ENCODE results near the gene NSD2. TPM values are rescaled to one million over a fixed set of nuclear protein-coding genes. Genes with fewer than 3 reads are reported as not detected.

Gene NSD2
- total RNA-seq, 1 experiment from 2014 or later: 136 TPM

GRCh38 chr4:1962980-1963379 lies 91.8 kb downstream of the NSD2 start:
- Mint-ChIP-seq H3K4me1 (peaks cover 0 to 3% of the 10 kb centered on the region in 2 experiments; a peak in 2 of 4 replicates), H3K27me3 (ENCODE audit: low read depth) (no peaks in the 10 kb centered on the region), H3K36me3 (ENCODE audit: insufficient read depth in 1 of 3, low read depth in 3 of 3) (peaks cover 31 to 82% (median 80%) of the 10 kb centered on the region in 3 experiments; a peak in 6 of 7 replicates), H3K27ac (no peak overlapping the region), H3K9me3 (no peaks in the 10 kb centered on the region), H3K4me3 (no peak overlapping the region)
- no peak overlapping the region for H3K14ac ChIP-seq (ENCODE audit: insufficient read depth, low read length)
- no peak overlapping the region for H4K91ac ChIP-seq (ENCODE audit: insufficient read length, low read depth, low read length)
- no peak overlapping the region for H4K5ac ChIP-seq (ENCODE audit: insufficient read length, low read depth, low read length)
- TF ChIP-seq CTCF (conservative IDR thresholded peaks at IDR 0.05): no peak
- H3K4me2 ChIP-seq (ENCODE audit: insufficient read depth, insufficient read length, low read length): no peak overlapping the region
- no peaks in the 10 kb centered on the region for H3K79me2 ChIP-seq (ENCODE audit: insufficient read depth, low read length)
- no peak overlapping the region for H3K9ac ChIP-seq (ENCODE audit: extremely low read depth, insufficient read length, low read length)
- no peak overlapping the region for H2BK12ac ChIP-seq (ENCODE audit: insufficient read length, low read depth, low read length)
- no peak overlapping the region for H2BK120ac ChIP-seq (ENCODE audit: low read depth, low read length, poor library complexity, severe bottlenecking)
- H3T11ph ChIP-seq (ENCODE audit: low read length): no peak overlapping the region
- H3K18ac ChIP-seq (ENCODE audit: insufficient read length, low read depth, low read length): no peak overlapping the region
- no peak overlapping the region for H2BK20ac ChIP-seq (ENCODE audit: low read depth, low read length, poor library complexity, severe bottlenecking)
- no peak overlapping the region for H3K23ac ChIP-seq (ENCODE audit: insufficient read length, low read depth, low read length)
- H3K4ac ChIP-seq (ENCODE audit: low read depth, low read length): no peak overlapping the region
- no peak overlapping the region for H2AFZ ChIP-seq (ENCODE audit: low read length)
- no peaks in the 10 kb centered on the region for H3K79me1 ChIP-seq (ENCODE audit: insufficient read depth, low read depth, low read length, poor library complexity, severe bottlenecking)
- H3K56ac ChIP-seq (ENCODE audit: insufficient read length, low read depth, low read length): no peak overlapping the region
- no peak overlapping the region for H4K8ac ChIP-seq (replicated peaks; ENCODE audit: insufficient read length, low read depth, low read length)
- H3K27me3 ChIP-seq (ENCODE audit: insufficient read depth, low read length): no peaks in the 10 kb centered on the region
- no CpG with 5 or more reads among the region's 4 CpGs for WGBS (ENCODE audit: extremely low coverage, insufficient read length, low lambda C conversion rate)
- no peak overlapping the region for H2AK5ac ChIP-seq (ENCODE audit: insufficient read length, low read length)
- no peak overlapping the region for H2BK5ac ChIP-seq (ENCODE audit: insufficient read length, low read length)
- no peaks in the 10 kb centered on the region for H4K20me1 ChIP-seq (ENCODE audit: control insufficient read depth, insufficient read depth, insufficient read length)
- H3K23me2 ChIP-seq (ENCODE audit: insufficient read length, low read depth, low read length, poor library complexity, severe bottlenecking): no peaks in the 10 kb centered on the region
- H2BK15ac ChIP-seq (ENCODE audit: low read depth, low read length): no peak overlapping the region
- H3K4me1 ChIP-seq (ENCODE audit: insufficient read depth, low read length): no peaks in the 10 kb centered on the region
- H3K9me3 ChIP-seq (ENCODE audit: control insufficient read depth, low read depth, low read length): no peaks in the 10 kb centered on the region
- H3K27ac ChIP-seq (ENCODE audit: insufficient read length, low read depth, low read length): no peak overlapping the region
- no peak for DNase-seq

All from H9 (cell line).